ENCODE results near the gene IL10RA.

The IL10RA gene

GRCh38 chr11:117980720-117981119 lies 5.5 kb upstream of the IL10RA start:
- no peak overlapping the region for H3K4me3 ChIP-seq (replicated peaks; ENCODE audit: low read depth, low read length)
- no peak for DNase-seq (ENCODE audit: low read depth)
- TF ChIP-seq CTCF (IDR thresholded peaks at IDR 0.05; ENCODE audit: low read length, missing control alignments): no peak

- no peak overlapping the region for H3K4me3 ChIP-seq (replicated peaks; ENCODE audit: low read depth, low read length)
- no peak for DNase-seq (ENCODE audit: low read depth)
- TF ChIP-seq CTCF (IDR thresholded peaks at IDR 0.05; ENCODE audit: low read length, missing control alignments): no peak
Observed at GRCh38 chr11:117983163-117983475, 3.1 kb upstream of the IL10RA start.

GRCh38 chr11:117984476-117984875 lies 1.7 kb upstream of the IL10RA start:
- H3K4me3 ChIP-seq (replicated peaks; ENCODE audit: low read depth, low read length): no peak overlapping the region
- DNase-seq (ENCODE audit: low read depth): no peak
- TF ChIP-seq CTCF (IDR thresholded peaks at IDR 0.05; ENCODE audit: low read length, missing control alignments): no peak

- DNase-seq (ENCODE audit: low read depth): no peak
- no peak overlapping the region for H3K4me3 ChIP-seq (replicated peaks; ENCODE audit: low read depth, low read length)
- TF ChIP-seq CTCF (IDR thresholded peaks at IDR 0.05; ENCODE audit: low read length, missing control alignments): no peak
Observed at GRCh38 chr11:117986981-117987574, 884 bp downstream of the IL10RA start.

- no peak overlapping the region for H3K4me3 ChIP-seq (replicated peaks; ENCODE audit: low read depth, low read length)
- DNase-seq (ENCODE audit: low read depth): no peak
- no peak for TF ChIP-seq CTCF (IDR thresholded peaks at IDR 0.05; ENCODE audit: low read length, missing control alignments)
Observed at GRCh38 chr11:117989351-117990102, 3.3 kb downstream of the IL10RA start.

- no peak overlapping the region for H3K4me3 ChIP-seq (replicated peaks; ENCODE audit: low read depth, low read length)
- no peak for DNase-seq (ENCODE audit: low read depth)
- TF ChIP-seq CTCF (IDR thresholded peaks at IDR 0.05; ENCODE audit: low read length, missing control alignments): no peak
Observed at GRCh38 chr11:117992136-117992535, 5.9 kb downstream of the IL10RA start.

- DNase-seq (ENCODE audit: low read depth): no peak
- H3K4me3 ChIP-seq (replicated peaks; ENCODE audit: low read depth, low read length): no peak overlapping the region
- TF ChIP-seq CTCF (IDR thresholded peaks at IDR 0.05; ENCODE audit: low read length, missing control alignments): no peak
Observed at GRCh38 chr11:117992620-117993019, 6.4 kb downstream of the IL10RA start.

Data from fibroblast of pulmonary artery (primary cell).